Large intestine (tissue), 3 donors: ENCODE data around the gene AGFG2. TPM values are rescaled to one million over a fixed set of nuclear protein-coding genes. Genes with fewer than 3 reads are reported as not detected.

Source experiments
- DNase-seq, 2 donors: peaks; one replicate each; pipeline versions ENCODE4 v3.0.0 to v3.0.0-alpha.2; 2013
- H3K27ac ChIP-seq: one replicate; pipeline ENCODE4 v1.5.1; 2013; ENCODE audit warnings: low read length
- H3K27me3 ChIP-seq: 2 replicates; pipeline ENCODE4 v1.6.1; 2013; ENCODE audit warnings: low read length; ENCODE audit not compliant: control insufficient read depth, insufficient read depth
- H3K36me3 ChIP-seq: 2 replicates; pipeline ENCODE4 v1.6.1; 2013; ENCODE audit warnings: low read length; ENCODE audit not compliant: control insufficient read depth, insufficient read depth
- H3K4me1 ChIP-seq: one replicate; pipeline ENCODE4 v1.6.1; 2013; ENCODE audit warnings: low read length; ENCODE audit not compliant: control insufficient read depth, insufficient read depth
- H3K4me3 ChIP-seq: one replicate; pipeline ENCODE4 v1.5.1; 2013; ENCODE audit warnings: low read length
- H3K9me3 ChIP-seq: one replicate; pipeline ENCODE4 v1.6.1; 2013; ENCODE audit warnings: mild to moderate bottlenecking, low read depth, low read length, moderate library complexity; ENCODE audit not compliant: control insufficient read depth
- WGBS: methylation state at CpG from one replicate; pipeline ENCODE4 v1.1.5; 2013; ENCODE audit warnings: low lambda C conversion rate; ENCODE audit not compliant: insufficient coverage; 5-methylcytosine and 5-hydroxymethylcytosine counted together
- polyA plus RNA-seq: library from polyadenylated mRNA; unstranded; fragments of 120-200 nt; gene quantifications from one replicate; pipeline ENCODE4 v1.2.1, GENCODE V29; 2013

Gene AGFG2
- polyA plus RNA-seq, 1 donor: 18.6 TPM

- H3K4me1 ChIP-seq: peaks cover 32% of the 10 kb centered on the region
Measured at GRCh38 chr7:100586266-100587025, 47.4 kb downstream of the AGFG2 start, which contains the start of gene FBXO24. TSS of gene FBXO24 (plus strand) at chr7:100586328. CDS start at chr7:100586626, 298 bp downstream.

DNA sequence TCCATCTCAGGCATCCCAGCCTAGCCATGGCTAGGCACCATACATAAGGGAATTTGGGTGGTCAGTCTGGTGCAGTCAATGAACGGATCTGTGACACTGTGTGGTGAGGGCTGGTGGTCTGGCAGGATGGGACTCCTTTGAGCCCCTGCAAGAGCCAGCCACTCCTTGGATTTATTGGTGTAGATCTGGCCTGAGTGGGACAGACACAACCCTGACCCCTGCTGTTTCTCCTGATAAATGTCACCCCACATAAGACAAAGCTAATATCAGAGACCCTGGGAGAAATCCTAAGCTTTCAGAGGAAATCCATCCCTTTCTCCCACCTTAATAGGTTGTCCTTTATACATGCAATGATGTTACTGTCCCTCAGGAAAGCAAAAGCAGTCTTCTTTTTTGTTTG lies 49.4 kb downstream of the AGFG2 start:
- Histone ChIP-seq H3K36me3 (no peaks in the 10 kb centered on the region), H3K27ac (no peak overlapping the region), H3K9me3 (no peaks in the 10 kb centered on the region), H3K27me3 (peaks cover 14% of the 10 kb centered on the region), H3K4me1 (peaks cover 18% of the 10 kb centered on the region), H3K4me3 (no peak overlapping the region)
- DNase-seq: no peak
- no CpG with 5 or more reads among the region's 1 CpG for WGBS

More at GRCh38 chr7:100586266-100587025, 47.4 kb downstream of the AGFG2 start, which contains the start of gene FBXO24:
- no CpG with 5 or more reads among the region's 53 CpGs for WGBS
- Histone ChIP-seq H3K27me3 (peaks cover 14% of the 10 kb centered on the region), H3K4me3 (peak within 1 kb of the TSS; percentile 95), H3K27ac (peak within 1 kb of the TSS; percentile 99), H3K36me3 (peaks cover 13% of the 10 kb centered on the region), H3K9me3 (no peaks in the 10 kb centered on the region)
- DNase-seq: peak; percentile 100

DNA sequence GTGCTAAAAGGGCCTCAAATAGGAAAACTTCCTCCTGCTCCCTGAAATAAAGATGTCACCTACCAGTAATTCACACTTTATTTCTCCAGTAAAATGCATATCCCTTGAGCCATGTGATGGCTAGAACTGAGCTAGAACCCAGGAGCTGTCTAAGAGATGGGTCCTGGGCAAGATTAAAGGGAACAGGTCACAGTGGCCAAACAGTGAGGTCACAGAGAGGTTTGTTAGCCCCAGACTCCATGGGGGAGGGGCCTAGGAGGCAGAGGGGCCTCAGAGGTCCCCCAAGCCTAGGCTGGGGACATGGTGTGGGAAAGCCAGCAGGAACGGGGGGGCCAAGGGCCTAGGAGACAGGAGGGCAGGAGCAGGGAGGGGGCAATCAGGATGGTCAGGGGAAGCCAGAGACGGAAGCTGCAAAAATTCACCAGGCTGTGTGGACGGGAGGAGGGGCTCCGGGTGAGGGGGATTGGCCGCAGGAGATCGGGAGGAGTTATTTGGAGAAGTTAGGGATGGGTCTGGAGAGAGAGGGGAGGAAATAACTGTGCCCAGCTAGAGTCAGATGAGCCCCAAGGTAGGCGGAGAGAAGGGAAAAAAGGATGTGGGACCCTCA lies 50.4 kb downstream of the AGFG2 start:
- 50% methylated on average over 4 of the region's 7 CpGs for WGBS
- H3K4me3 ChIP-seq: peak overlapping the region; percentile 28

GRCh38 chr7:100590077-100590737 lies 51.2 kb downstream of the AGFG2 start:
- Histone ChIP-seq H3K27me3 (peaks cover 14% of the 10 kb centered on the region), H3K4me1 (peaks cover 4% of the 10 kb centered on the region), H3K36me3 (no peaks in the 10 kb centered on the region), H3K27ac (peak overlapping the region; percentile 41), H3K9me3 (no peaks in the 10 kb centered on the region), H3K4me3 (peak overlapping the region; percentile 28)
- 0% methylated on average over 1 of the region's 20 CpGs for WGBS
- peak in 1 of 2 donors; percentile 23 for DNase-seq

More for the DNA sequence above, 50.4 kb downstream of the AGFG2 start:
- peak overlapping the region; percentile 41 for H3K27ac ChIP-seq
- H3K9me3 ChIP-seq: no peaks in the 10 kb centered on the region
- peaks cover 14% of the 10 kb centered on the region for H3K27me3 ChIP-seq
- no peaks in the 10 kb centered on the region for H3K36me3 ChIP-seq
- H3K4me1 ChIP-seq: peaks cover 8% of the 10 kb centered on the region
- no peak for DNase-seq

GRCh38 chr7:100591596-100591995 lies 52.6 kb downstream of the AGFG2 start:
- Histone ChIP-seq H3K4me1 (peaks cover 4% of the 10 kb centered on the region), H3K4me3 (no peak overlapping the region), H3K36me3 (no peaks in the 10 kb centered on the region), H3K9me3 (no peaks in the 10 kb centered on the region), H3K27me3 (peaks cover 16% of the 10 kb centered on the region), H3K27ac (no peak overlapping the region)
- WGBS: 100% methylated on average over 2 of the region's 17 CpGs
- DNase-seq: no peak

- Histone ChIP-seq H3K27ac (no peak overlapping the region), H3K36me3 (no peaks in the 10 kb centered on the region), H3K27me3 (peaks cover 8% of the 10 kb centered on the region), H3K4me1 (peaks cover 11% of the 10 kb centered on the region), H3K9me3 (no peaks in the 10 kb centered on the region), H3K4me3 (no peak overlapping the region)
- 86% methylated on average over 1 of the region's 7 CpGs for WGBS
- no peak for DNase-seq
Measured at GRCh38 chr7:100595188-100595587, 56.2 kb downstream of the AGFG2 start.

- Histone ChIP-seq H3K4me1 (peaks cover 12% of the 10 kb centered on the region), H3K36me3 (no peaks in the 10 kb centered on the region), H3K27me3 (peaks cover 5% of the 10 kb centered on the region), H3K9me3 (no peaks in the 10 kb centered on the region), H3K27ac (no peak overlapping the region), H3K4me3 (no peak overlapping the region)
- no peak for DNase-seq
- WGBS: no CpG with 5 or more reads among the region's 4 CpGs
Measured at GRCh38 chr7:100598425-100598824, 59.4 kb downstream of the AGFG2 start.

GRCh38 chr7:100599911-100600729 lies 61.1 kb downstream of the AGFG2 start:
- DNase-seq: peak; percentile 47 to 73
- no peak overlapping the region for H3K27ac ChIP-seq
- no peaks in the 10 kb centered on the region for H3K36me3 ChIP-seq
- H3K4me3 ChIP-seq: no peak overlapping the region
- peaks cover 4% of the 10 kb centered on the region for H3K9me3 ChIP-seq
- H3K4me1 ChIP-seq: peaks cover 27% of the 10 kb centered on the region
- peaks cover 19% of the 10 kb centered on the region for H3K27me3 ChIP-seq
- WGBS: no CpG with 5 or more reads among the region's 18 CpGs

DNA sequence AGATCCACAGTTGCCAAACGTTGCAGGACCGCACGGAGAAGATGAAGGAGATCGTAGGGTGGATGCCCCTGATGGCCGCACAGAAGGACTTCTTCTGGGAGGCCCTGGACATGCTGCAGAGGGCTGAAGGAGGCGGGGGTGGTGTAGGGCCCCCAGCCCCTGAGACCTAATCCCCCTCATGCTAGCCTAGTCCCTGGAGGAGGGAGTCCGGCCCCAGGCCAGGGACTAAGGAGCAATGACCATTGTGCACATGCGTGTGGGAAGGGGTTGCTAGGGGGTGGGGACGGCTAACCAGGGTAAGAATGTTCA lies 61.7 kb downstream of the AGFG2 start:
- H3K4me1 ChIP-seq: peaks cover 32% of the 10 kb centered on the region
- H3K4me3 ChIP-seq: no peak overlapping the region
- peaks cover 4% of the 10 kb centered on the region for H3K9me3 ChIP-seq
- no peaks in the 10 kb centered on the region for H3K36me3 ChIP-seq
- no CpG with 5 or more reads among the region's 9 CpGs for WGBS
- H3K27me3 ChIP-seq: peaks cover 25% of the 10 kb centered on the region
- no peak overlapping the region for H3K27ac ChIP-seq
- no peak for DNase-seq
